GM23338 (cell line): ENCODE results near the gene MXRA8.

Experiments
- CREB1 ChIP-seq: fragments of 250-450 bp; sonication (Bioruptor Pico); IDR thresholded peaks from 2 replicates; pipeline ENCODE4 v1.5.0; 2020; ENCODE audit warnings: low read depth, mild to moderate bottlenecking, moderate library complexity
- CTCF ChIP-seq, 2 experiments: fragments of 200-600 bp in 1 of 2; sonication (generic) in 1 of 2; conservative IDR thresholded peaks; 2 replicates each; pipeline versions ENCODE4 v1.5.1 to v1.6.1; 2016 to 2017; ENCODE audit warnings: antibody characterized with exemption in 2 of 2, low read depth in 2 of 2, mild to moderate bottlenecking in 2 of 2, moderate library complexity in 1 of 2
- EZH2phosphoT487 ChIP-seq: fragments of 200-600 bp; sonication (generic); IDR thresholded peaks from one replicate; pipeline ENCODE4 v1.8.1; 2018; ENCODE audit warnings: antibody characterized with exemption; ENCODE audit not compliant: unreplicated experiment
- REST ChIP-seq: IDR thresholded peaks from one replicate; pipeline ENCODE4 v1.6.1; 2018; ENCODE audit warnings: antibody characterized with exemption; ENCODE audit not compliant: unreplicated experiment
- STAT1 ChIP-seq: IDR thresholded peaks from one replicate; pipeline ENCODE4 v1.6.1; 2016; ENCODE audit warnings: antibody characterized with exemption; ENCODE audit not compliant: unreplicated experiment

- TF ChIP-seq EZH2phosphoT487 (no peak), CTCF (conservative IDR thresholded peaks at IDR 0.05; ENCODE audit: low read depth in 2 of 2) (no peak), CREB1 (no peak), STAT1 (no peak), REST (no peak)
These were observed 15.7 kb downstream of the MXRA8 start for GRCh38 chr1:1342584-1343115.
